Trophoblast cell (in vitro differentiated cells and primary cell): ENCODE measurements around the gene PIWIL1.

ENCODE experiments used
- DNase-seq, 2 donors: peaks; one replicate each; pipeline ENCODE4 v3.0.0-alpha.2; 2016
- H2AFZ ChIP-seq: 2 replicates; pipeline ENCODE4 v1.6.1; 2013; ENCODE audit warnings: low read length, moderate library complexity, mild to moderate bottlenecking; ENCODE audit not compliant: insufficient read depth, poor library complexity
- H2AK5ac ChIP-seq: 2 replicates; pipeline ENCODE4 v1.6.1; 2013; ENCODE audit warnings: mild to moderate bottlenecking, low read length
- H2BK120ac ChIP-seq: 2 replicates; pipeline ENCODE4 v1.6.1; 2013; ENCODE audit warnings: low read length, mild to moderate bottlenecking, moderate library complexity; ENCODE audit not compliant: insufficient read depth, poor library complexity
- H2BK12ac ChIP-seq: 2 replicates; pipeline ENCODE4 v1.6.1; 2013; ENCODE audit warnings: mild to moderate bottlenecking, low read length, moderate library complexity
- H2BK5ac ChIP-seq: 2 replicates; pipeline ENCODE4 v1.6.1; 2013; ENCODE audit warnings: low read length, low read depth, moderate library complexity, mild to moderate bottlenecking; ENCODE audit not compliant: poor library complexity
- H3K14ac ChIP-seq: 2 replicates; pipeline ENCODE4 v1.6.1; 2013; ENCODE audit warnings: mild to moderate bottlenecking, low read length
- H3K18ac ChIP-seq: 2 replicates; pipeline ENCODE4 v1.6.1; 2013; ENCODE audit warnings: mild to moderate bottlenecking, low read length
- H3K23ac ChIP-seq: 2 replicates; pipeline ENCODE4 v1.6.1; 2013; ENCODE audit warnings: low read length
- H3K27ac ChIP-seq: 2 replicates; pipeline ENCODE4 v1.5.1; 2013; ENCODE audit warnings: low read depth, mild to moderate bottlenecking, inconsistent platforms, low read length, moderate library complexity
- H3K27me3 ChIP-seq: 2 replicates; pipeline ENCODE4 v1.6.1; 2013; ENCODE audit warnings: inconsistent platforms, mild to moderate bottlenecking, low read length, moderate library complexity; ENCODE audit not compliant: insufficient read depth
- H3K36me3 ChIP-seq, 2 experiments: 1 replicate in 1 of 2; 2 replicates in 1 of 2; pipeline ENCODE4 v1.6.1; 2013; ENCODE audit warnings: low read length in 2 of 2, mild to moderate bottlenecking in 2 of 2, moderate library complexity in 1 of 2; ENCODE audit not compliant: insufficient read depth in 2 of 2, control insufficient read depth in 1 of 2
- H3K4ac ChIP-seq: 2 replicates; pipeline ENCODE4 v1.6.1; 2013; ENCODE audit warnings: low read depth, mild to moderate bottlenecking, low read length, moderate library complexity
- H3K4me1 ChIP-seq, 2 experiments: 1 replicate in 1 of 2; 2 replicates in 1 of 2; pipeline ENCODE4 v1.6.1; 2013; ENCODE audit warnings: low read length in 2 of 2, mild to moderate bottlenecking in 2 of 2, moderate library complexity in 1 of 2; ENCODE audit not compliant: insufficient read depth in 2 of 2, control insufficient read depth in 1 of 2
- H3K4me2 ChIP-seq: 2 replicates; pipeline ENCODE4 v1.6.1; 2013; ENCODE audit warnings: inconsistent platforms, mild to moderate bottlenecking, low read length, moderate library complexity
- H3K4me3 ChIP-seq: 2 replicates; pipeline ENCODE4 v1.5.1; 2013; ENCODE audit warnings: mild to moderate bottlenecking, low read depth, low read length, inconsistent platforms
- H3K79me1 ChIP-seq: one replicate; pipeline ENCODE4 v1.6.1; 2013; ENCODE audit warnings: low read length
- H3K79me2 ChIP-seq: 2 replicates; pipeline ENCODE4 v1.6.1; 2013; ENCODE audit warnings: low read length, mild to moderate bottlenecking; ENCODE audit not compliant: control insufficient read depth, insufficient read depth, poor library complexity
- H3K9ac ChIP-seq: 2 replicates; pipeline ENCODE4 v1.6.1; 2013; ENCODE audit warnings: mild to moderate bottlenecking, low read length
- H3K9me3 ChIP-seq: 2 replicates; pipeline ENCODE4 v1.6.1; 2013; ENCODE audit warnings: low read depth, mild to moderate bottlenecking, control low read depth, inconsistent platforms, low read length; ENCODE audit not compliant: insufficient read depth
- H4K12ac ChIP-seq: 2 replicates; pipeline ENCODE4 v1.6.1; 2013; ENCODE audit warnings: low read depth, mild to moderate bottlenecking, low read length, moderate library complexity
- H4K8ac ChIP-seq: 2 replicates; pipeline ENCODE4 v1.6.1; 2013; ENCODE audit warnings: low read depth, mild to moderate bottlenecking, low read length, moderate library complexity
- H4K91ac ChIP-seq: one replicate; pipeline ENCODE4 v1.6.1; 2013; ENCODE audit warnings: low read depth, mild to moderate bottlenecking, low read length, moderate library complexity
- WGBS: extraction: QIAGEN DNeasy Blood & Tissue Kit; methylation state at CpG from one replicate; pipeline ENCODE4 v1.1.7; 2013; ENCODE audit warnings: missing lambda C conversion rate; ENCODE audit not compliant: insufficient read length, insufficient coverage; ENCODE audit errors: extremely low coverage; 5-methylcytosine and 5-hydroxymethylcytosine counted together

The PIWIL1 gene

GRCh38 chr12:130420071-130420470 lies 82.4 kb downstream of the PIWIL1 start:
- H3K4ac ChIP-seq, result no peak overlapping the region
- H4K8ac ChIP-seq, result no peak overlapping the region
- no peak overlapping the region for H3K4me2 ChIP-seq
- no peak overlapping the region for H2BK12ac ChIP-seq
- no CpG with 5 or more reads among the region's 4 CpGs for WGBS
- H3K79me1 ChIP-seq, result no peaks in the 10 kb centered on the region
- no peak overlapping the region for H3K9ac ChIP-seq
- H3K27ac ChIP-seq, result no peak overlapping the region
- H4K12ac ChIP-seq, result no peak overlapping the region
- no peak overlapping the region for H2BK5ac ChIP-seq
- H3K18ac ChIP-seq, result no peak overlapping the region
- no peak overlapping the region for H4K91ac ChIP-seq
- no peak overlapping the region for H3K23ac ChIP-seq
- no peaks in the 10 kb centered on the region for H3K4me1 ChIP-seq
- H3K9me3 ChIP-seq, result peaks cover 2% of the 10 kb centered on the region
- no peak for DNase-seq
- no peak overlapping the region for H2BK120ac ChIP-seq
- no peak overlapping the region for H3K14ac ChIP-seq
- H3K36me3 ChIP-seq, result no peaks in the 10 kb centered on the region
- H3K4me3 ChIP-seq, result no peak overlapping the region
- H2AK5ac ChIP-seq, result no peak overlapping the region
- no peaks in the 10 kb centered on the region for H3K27me3 ChIP-seq
- H2AFZ ChIP-seq, result no peak overlapping the region
- H3K79me2 ChIP-seq, result no peaks in the 10 kb centered on the region

GRCh38 chr12:130421896-130422295 lies 84.2 kb downstream of the PIWIL1 start:
- no peak overlapping the region for H3K27ac ChIP-seq
- no peak overlapping the region for H2BK5ac ChIP-seq
- H3K27me3 ChIP-seq, result no peaks in the 10 kb centered on the region
- H3K14ac ChIP-seq, result no peak overlapping the region
- H3K4me2 ChIP-seq, result no peak overlapping the region
- no peak overlapping the region for H2AFZ ChIP-seq
- no peak overlapping the region for H2BK120ac ChIP-seq
- no peaks in the 10 kb centered on the region for H3K4me1 ChIP-seq
- no peak overlapping the region for H3K23ac ChIP-seq
- H3K79me1 ChIP-seq, result no peaks in the 10 kb centered on the region
- H2AK5ac ChIP-seq, result no peak overlapping the region
- H4K91ac ChIP-seq, result no peak overlapping the region
- no peak overlapping the region for H3K18ac ChIP-seq
- no peak overlapping the region for H2BK12ac ChIP-seq
- no peaks in the 10 kb centered on the region for H3K36me3 ChIP-seq
- H3K9me3 ChIP-seq, result peaks cover 2% of the 10 kb centered on the region
- no peak overlapping the region for H3K4me3 ChIP-seq
- H3K79me2 ChIP-seq, result no peaks in the 10 kb centered on the region
- DNase-seq, result no peak
- no CpG with 5 or more reads among the region's 6 CpGs for WGBS
- H3K9ac ChIP-seq, result no peak overlapping the region
- H4K12ac ChIP-seq, result no peak overlapping the region
- no peak overlapping the region for H4K8ac ChIP-seq
- no peak overlapping the region for H3K4ac ChIP-seq
